ENCODE results near the gene UBE2F. TPM values are rescaled to one million over a fixed set of nuclear protein-coding genes. Genes with fewer than 3 reads are reported as not detected.

Gene UBE2F
- total RNA-seq, 1 experiment from 2014 or later, result 103 TPM

GRCh38 chr2:237983922-237984321, 17.1 kb downstream of the UBE2F start:
- intact Hi-C loops (cut with micrococcal nuclease; ENCODE audit: unreplicated experiment), result no loop called here
- no peak overlapping the region for H3K27ac ChIP-seq
- CTCF ChIA-PET, result no interaction called here
- no peak overlapping the region for H3K4me2 ChIP-seq
- no peaks in the 10 kb centered on the region for H3K9me2 ChIP-seq (ENCODE audit: insufficient read depth)
- no peaks in the 10 kb centered on the region for H3K27me3 ChIP-seq (ENCODE audit: insufficient read depth, low read depth)
- BruUV-seq (replicated peaks), result no TSS peak
- no peak overlapping the region for H3K4me3 ChIP-seq
- H3K4me1 ChIP-seq (replicated peaks; ENCODE audit: insufficient read depth), result peaks cover 36% of the 10 kb centered on the region
- peaks cover 5% of the 10 kb centered on the region; the same call in 1 of the 2 replicates for H3K36me3 ChIP-seq (ENCODE audit: low read depth)
- peaks cover 34% of the 10 kb centered on the region for H4K20me1 ChIP-seq (ENCODE audit: insufficient read depth)
- POLR2A ChIA-PET (ENCODE audit: unreplicated experiment), result no interaction called here
- H3F3A ChIP-seq (ENCODE audit: insufficient read depth, low read depth), result peaks cover 43% of the 10 kb centered on the region
- TF ChIP-seq CTCF (conservative IDR thresholded peaks at IDR 0.05) (no peak), EZH2 (IDR thresholded peaks at IDR 0.05; ENCODE audit: low read depth) (no peak)
- H3K9me3 ChIP-seq (ENCODE audit: insufficient read depth, low read depth), result no peaks in the 10 kb centered on the region
- H3K79me2 ChIP-seq (ENCODE audit: low read depth), result peaks cover 67% of the 10 kb centered on the region
- no peak overlapping the region for H2AFZ ChIP-seq
- DNase-seq, result no peak

- CTCF ChIA-PET, result no interaction called here
Observed at GRCh38 chr2:237987268-237987667, 20.5 kb downstream of the UBE2F start.

GRCh38 chr2:237993701-237994100, 26.9 kb downstream of the UBE2F start:
- BruUV-seq (replicated peaks), result no TSS peak
- Histone ChIP-seq H3K4me1 (replicated peaks; ENCODE audit: insufficient read depth) (no peaks in the 10 kb centered on the region), H3K27me3 (ENCODE audit: insufficient read depth, low read depth) (no peaks in the 10 kb centered on the region), H3K9me3 (ENCODE audit: insufficient read depth, low read depth) (peaks cover 3% of the 10 kb centered on the region; the same call in 1 of the 2 replicates), H3K79me2 (ENCODE audit: low read depth) (no peaks in the 10 kb centered on the region; the same call in 1 of the 2 replicates), H2AFZ (no peak overlapping the region), H3K27ac (no peak overlapping the region), H3K4me3 (no peak overlapping the region), H3K36me3 (ENCODE audit: low read depth) (peaks cover 16% of the 10 kb centered on the region), H4K20me1 (ENCODE audit: insufficient read depth) (no peaks in the 10 kb centered on the region), H3F3A (ENCODE audit: insufficient read depth, low read depth) (peaks cover 18% of the 10 kb centered on the region; the same call in 1 of the 2 replicates), H3K4me2 (no peak overlapping the region), H3K9me2 (ENCODE audit: insufficient read depth) (no peaks in the 10 kb centered on the region)
- no peak for TF ChIP-seq EZH2 (IDR thresholded peaks at IDR 0.05; ENCODE audit: low read depth)
- no peak for TF ChIP-seq CTCF (conservative IDR thresholded peaks at IDR 0.05)
- CTCF ChIA-PET, result no interaction called here
- POLR2A ChIA-PET (ENCODE audit: unreplicated experiment), result no interaction called here
- no peak for DNase-seq
- intact Hi-C loops (cut with micrococcal nuclease; ENCODE audit: unreplicated experiment), result no loop called here

More at GRCh38 chr2:237987268-237987667, 20.5 kb downstream of the UBE2F start:
- H3K9me3 ChIP-seq (ENCODE audit: insufficient read depth, low read depth), result no peaks in the 10 kb centered on the region
- H3K4me2 ChIP-seq, result no peak overlapping the region
- peaks cover 10% of the 10 kb centered on the region; the same call in 1 of the 2 replicates for H3K36me3 ChIP-seq (ENCODE audit: low read depth)
- H3K27me3 ChIP-seq (ENCODE audit: insufficient read depth, low read depth), result no peaks in the 10 kb centered on the region
- TF ChIP-seq CTCF (conservative IDR thresholded peaks at IDR 0.05) (no peak), EZH2 (IDR thresholded peaks at IDR 0.05; ENCODE audit: low read depth) (no peak)
- intact Hi-C loops (cut with micrococcal nuclease; ENCODE audit: unreplicated experiment), result no loop called here
- H3F3A ChIP-seq (ENCODE audit: insufficient read depth, low read depth), result peaks cover 10% of the 10 kb centered on the region; the same call in 1 of the 2 replicates
- POLR2A ChIA-PET (ENCODE audit: unreplicated experiment), result no interaction called here
- H4K20me1 ChIP-seq (ENCODE audit: insufficient read depth), result peaks cover 7% of the 10 kb centered on the region; the same call in 1 of the 2 replicates
- peaks cover 2% of the 10 kb centered on the region; the same call in 1 of the 2 replicates for H3K4me1 ChIP-seq (replicated peaks; ENCODE audit: insufficient read depth)
- DNase-seq, result no peak
- no peak overlapping the region for H3K27ac ChIP-seq
- BruUV-seq (replicated peaks), result no TSS peak
- peaks cover 55% of the 10 kb centered on the region for H3K79me2 ChIP-seq (ENCODE audit: low read depth)
- H3K9me2 ChIP-seq (ENCODE audit: insufficient read depth), result no peaks in the 10 kb centered on the region
- no peak overlapping the region for H3K4me3 ChIP-seq
- H2AFZ ChIP-seq, result no peak overlapping the region
